GM19238 (cell line): ENCODE results near the gene CCDC178.
"Not testable (repeated sequence)": the region's sequence is repeated elsewhere in the genome, so short reads cannot be mapped to it uniquely, and the experiment has no call there.

Source experiments
- DNase-seq: peaks from one replicate; pipeline ENCODE4 v3.0.0; 2011; ENCODE audit warnings: low spot score; ENCODE audit not compliant: insufficient read length

CCDC178 gene

DNA sequence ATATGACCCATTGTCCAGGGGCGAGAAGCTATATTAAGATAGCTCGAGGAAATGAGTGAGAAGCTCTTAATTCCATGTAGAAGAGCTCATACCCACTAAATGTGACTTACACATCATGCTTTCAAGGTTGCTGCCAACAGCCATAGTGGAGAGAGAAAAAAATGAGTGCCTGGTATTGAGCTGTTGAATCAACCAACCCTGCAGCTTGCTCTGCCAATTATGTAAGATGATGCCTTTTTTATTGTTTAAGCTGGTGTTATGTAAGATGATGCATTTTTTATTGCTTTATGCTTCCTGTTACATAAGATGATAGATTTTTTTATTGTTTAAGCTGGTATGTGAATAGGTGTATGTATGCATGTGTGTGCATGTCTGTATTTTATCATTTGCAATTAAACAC is 228.2 kb downstream of the CCDC178 start:
- no peak for DNase-seq

DNA sequence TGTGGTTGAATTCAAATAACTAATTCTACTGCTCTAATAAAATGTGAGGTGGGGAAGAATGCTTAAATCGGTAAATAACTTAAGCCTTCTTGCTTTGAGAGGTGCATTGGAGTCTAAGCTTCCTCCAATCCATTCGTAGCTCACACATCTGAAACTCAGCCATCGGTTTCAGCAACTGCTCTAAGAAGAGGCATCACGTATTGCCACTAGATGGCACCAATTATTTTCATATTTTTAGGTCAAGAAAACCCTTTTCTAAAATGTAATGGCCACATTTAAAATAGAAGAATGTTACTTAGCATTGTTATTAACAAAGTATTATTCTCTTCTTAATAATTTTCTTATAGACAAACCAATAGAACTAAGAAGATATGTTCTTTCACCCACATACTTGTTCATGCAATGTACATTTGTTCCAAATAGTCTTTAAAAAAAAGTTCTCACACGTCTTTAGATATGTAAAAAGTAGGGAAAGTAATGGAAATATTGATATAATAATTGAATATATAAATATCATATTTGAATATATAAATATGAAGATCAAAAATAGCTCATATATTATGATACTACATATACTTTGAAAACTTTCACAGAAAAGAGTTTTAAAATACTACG is 229.8 kb downstream of the CCDC178 start:
- DNase-seq = no peak

DNA sequence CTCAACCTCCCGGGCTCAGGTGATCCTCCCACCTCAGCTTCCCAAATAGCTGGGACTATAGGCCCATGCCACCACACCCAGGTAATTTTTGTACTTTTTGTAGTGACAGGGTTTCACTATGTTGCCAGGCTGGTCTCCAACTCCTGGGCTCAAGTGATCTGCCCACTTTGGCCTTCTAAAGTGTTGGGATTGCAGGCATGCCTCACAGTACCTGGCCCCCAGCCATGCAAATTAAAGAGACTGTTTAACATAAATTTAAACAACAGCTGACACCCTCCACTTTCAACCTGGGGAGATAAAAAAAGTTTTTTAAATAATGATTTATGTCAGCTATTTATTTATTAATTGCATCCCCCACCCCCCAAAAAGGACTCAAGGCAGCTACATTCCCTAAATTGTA is 234.7 kb downstream of the CCDC178 start:
- no peak for DNase-seq

DNA sequence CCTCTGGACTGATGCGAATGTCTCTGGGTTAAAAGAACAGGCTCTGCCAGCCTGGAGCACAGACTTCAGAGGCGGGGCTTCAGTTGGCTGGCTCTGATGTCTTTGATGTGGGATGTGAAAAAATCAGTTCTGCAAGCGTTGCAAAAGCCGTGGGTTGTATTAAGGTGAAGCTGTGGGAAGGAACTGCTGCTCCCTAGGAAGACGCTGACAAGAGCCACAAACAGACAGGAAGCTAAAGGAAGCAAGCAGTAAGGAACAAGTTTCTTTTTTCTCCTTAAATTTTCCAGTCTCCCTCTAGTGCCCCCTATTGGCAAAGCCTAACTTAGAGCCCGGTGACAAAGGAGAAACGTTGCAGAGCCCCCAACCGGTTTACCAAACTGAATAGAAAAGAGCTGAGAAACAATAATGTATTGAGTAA is 239.0 kb downstream of the CCDC178 start:
- DNase-seq = no peak

DNA sequence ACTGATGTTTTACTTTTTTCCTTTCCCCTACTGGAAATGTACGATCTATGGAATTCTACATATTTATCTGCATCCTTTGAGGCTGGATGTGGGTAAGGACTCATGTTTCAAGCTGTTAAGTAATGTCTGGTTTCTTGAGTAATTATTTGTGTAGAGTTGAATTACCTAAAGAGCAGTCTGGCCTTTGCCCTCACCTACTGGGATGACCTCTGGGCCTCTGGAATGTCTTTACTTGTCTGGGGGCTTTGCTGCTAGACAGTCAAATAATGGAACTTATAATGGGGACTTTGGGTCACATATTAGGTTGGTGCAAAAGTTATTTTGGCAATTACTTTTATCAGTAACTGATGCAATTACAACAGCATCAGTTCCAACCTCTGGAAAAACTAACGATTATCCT is 244.7 kb downstream of the CCDC178 start:
- DNase-seq = no peak

DNA sequence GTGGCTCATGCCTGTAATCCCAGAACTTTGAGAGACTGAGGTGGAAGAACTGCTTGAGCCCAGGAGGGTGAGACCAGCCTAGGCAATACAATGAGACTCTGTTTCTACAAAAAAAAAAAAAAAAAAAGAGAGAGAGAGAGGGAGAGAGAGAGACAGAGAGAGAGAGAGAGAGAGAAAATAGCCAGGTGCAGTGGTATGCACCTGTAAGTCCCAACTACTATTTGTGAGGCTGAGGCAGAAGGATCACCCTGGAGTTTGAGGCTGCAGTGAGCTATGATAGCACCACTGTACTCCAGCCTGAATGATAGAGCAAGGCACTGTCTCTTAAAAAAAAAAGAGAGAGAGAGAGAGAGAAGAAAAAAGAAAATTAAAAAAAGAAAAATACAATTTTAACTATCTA is 245.7 kb downstream of the CCDC178 start:
- no peak for DNase-seq

DNA sequence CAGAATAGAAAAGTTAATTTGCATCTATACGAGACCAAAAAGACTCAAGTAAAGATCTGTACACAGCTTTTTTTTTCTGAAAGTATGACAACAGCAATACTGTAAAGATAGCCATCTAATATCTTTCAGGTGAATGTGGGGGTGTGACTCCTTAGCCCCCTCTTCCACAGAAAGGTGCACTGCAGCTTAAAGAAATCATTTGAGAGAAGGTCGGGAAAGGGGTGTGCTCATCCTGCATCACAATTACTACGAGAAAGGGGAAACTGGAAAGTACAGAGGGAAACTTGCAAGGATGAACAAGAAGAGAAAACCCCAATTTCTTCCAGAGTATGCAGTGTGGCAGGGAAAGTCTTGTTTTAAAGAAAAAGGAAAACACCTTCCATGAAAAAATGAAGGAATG is 255.6 kb downstream of the CCDC178 start:
- DNase-seq = no peak

DNA sequence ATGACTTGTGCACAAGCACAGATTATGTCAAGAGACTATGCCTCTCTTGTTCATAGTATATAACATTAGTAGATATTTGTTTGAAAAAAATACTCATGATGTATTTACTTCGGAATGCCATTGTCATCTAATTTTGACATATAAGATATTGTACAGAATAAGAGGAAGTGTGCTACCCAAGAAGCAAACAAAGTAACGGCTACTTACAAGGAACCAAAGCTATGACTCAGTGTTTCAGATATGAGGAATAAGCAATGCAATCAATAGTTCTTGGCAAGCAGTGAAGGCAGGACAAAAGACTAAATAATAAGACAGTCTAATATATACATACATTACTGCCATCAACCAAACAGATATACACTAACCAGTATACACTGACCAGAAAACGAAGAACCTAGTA is 256.3 kb downstream of the CCDC178 start:
- DNase-seq = no peak

DNA sequence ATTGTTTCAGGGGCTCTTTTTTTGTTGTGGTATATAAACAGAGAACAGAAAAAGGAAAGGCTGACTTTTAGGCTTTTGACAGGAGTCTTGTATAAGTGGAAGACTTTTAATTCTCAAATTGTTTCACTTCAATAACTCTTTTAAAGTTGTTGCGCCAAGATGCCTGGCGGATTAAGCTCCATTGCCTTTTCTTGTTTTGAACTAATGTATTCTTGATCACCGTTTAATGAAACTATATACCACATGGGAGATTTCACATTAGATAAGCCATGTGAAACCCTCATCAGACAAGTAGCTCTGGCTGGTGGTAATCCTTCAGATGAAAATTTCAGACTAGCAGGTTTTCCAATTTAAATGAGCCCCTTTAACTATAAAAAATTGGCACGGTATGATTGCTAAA is 257.4 kb downstream of the CCDC178 start:
- no peak for DNase-seq

DNA sequence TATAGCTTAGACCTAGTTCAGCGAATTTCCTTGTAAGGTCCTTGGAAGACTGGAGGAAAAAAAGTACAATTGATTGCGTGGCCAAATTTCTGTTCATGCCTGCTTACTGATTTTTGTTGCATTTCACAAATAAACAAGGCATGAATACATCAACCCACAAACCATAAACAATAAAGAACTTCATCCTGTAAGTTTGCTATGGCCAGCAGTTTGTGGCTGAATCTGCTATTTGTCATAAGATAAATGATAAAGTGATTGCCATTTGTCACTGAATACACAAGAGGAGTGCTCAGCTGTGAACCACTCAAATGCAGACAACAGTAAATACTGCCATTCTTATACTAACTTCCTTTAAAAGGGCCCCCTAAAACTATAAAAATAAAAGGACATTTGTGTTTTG is 259.5 kb downstream of the CCDC178 start:
- DNase-seq = no peak

DNA sequence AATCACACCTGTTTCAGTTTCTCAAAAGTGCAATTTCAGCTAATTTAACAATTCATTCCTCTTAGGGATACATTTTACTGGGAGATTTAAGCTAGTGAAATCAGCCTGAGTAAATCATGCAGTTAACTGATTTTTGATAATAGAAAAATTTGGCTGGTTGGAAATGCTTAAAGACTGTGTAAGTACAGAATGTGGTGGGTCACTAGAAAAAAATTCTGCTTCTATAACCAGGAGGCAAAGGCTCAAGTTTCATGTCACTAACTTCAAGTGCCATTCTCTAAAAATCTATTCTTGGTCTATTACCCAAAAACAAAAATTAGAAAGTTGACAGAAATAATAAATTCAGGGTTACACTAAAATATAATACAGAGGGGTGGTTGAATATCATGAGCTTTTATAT is 271.3 kb downstream of the CCDC178 start:
- no peak for DNase-seq

DNA sequence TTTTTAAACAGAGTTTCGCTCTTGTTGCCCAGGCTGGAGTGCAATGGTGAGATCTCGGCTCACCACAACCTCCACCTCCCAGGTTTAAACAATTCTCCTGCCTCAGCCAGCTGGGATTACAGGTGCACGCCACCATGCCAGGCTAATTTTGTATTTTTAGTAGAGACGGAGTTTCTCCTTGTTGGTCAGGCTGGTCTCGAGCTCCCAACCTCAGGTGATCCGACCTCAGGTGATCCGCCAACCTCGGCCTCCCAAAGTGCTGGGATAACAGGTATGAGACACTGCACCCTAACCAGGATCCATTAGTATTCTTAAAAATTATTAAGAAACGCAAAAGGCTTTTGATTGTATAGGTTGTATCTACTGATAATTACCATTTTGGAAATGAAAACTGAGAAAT is 276.4 kb downstream of the CCDC178 start:
- not testable (repeated sequence) for DNase-seq

DNA sequence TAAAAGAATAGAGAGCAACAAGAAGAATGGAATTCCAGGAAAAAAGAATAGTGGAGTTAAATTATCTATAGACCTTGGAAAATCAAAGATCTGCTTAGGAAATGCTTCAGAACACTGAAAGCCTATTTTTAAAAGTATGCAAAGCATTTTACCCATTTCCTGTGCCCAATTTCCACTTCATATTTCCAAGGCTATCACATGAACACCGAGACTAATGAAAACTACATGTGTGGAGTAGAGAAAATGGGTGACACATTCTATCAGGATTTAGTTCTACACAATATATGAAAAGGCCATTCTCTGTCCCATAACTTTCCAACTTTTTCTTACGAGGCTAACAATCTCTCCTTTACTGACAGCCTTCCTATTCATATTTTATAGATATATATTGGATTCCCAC is 279.4 kb downstream of the CCDC178 start:
- DNase-seq = no peak

DNA sequence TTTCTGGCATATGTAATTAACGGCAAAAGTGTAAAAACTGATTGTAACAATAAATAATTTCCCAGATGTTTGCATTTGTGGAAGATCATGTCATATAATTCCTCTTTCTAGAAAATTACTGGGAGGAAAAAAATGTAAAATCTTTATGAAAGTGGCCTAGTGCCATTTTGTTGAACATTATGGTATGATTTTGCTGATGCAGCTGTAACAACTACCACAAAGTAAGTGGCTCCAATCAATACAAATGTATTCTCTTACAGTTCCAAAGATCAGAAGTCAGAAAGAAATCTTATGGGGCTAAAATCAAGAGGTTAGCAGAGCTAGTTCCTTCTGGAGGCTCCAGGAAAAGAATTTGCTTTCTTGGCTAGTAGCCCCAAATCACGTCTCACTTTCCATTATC is 281.4 kb downstream of the CCDC178 start:
- no peak for DNase-seq

DNA sequence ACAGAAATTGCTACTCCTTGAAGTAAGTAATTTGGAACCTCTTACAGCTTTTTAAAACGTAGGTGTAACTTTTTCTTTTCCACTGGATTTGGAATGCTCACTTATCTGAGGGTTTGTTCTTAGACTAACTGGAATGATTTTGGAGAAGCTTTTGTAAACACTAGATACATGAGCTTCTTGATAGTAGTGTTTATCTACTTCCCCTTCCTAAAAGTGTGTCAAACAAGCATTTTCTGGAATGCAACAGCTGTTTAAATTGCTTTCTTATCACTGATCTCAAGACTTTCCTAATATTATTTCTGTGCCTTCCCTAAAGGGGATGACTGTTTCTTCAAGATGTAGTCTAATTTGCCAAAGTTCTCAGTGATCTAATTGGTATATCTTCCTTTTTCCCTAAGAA is 282.6 kb downstream of the CCDC178 start:
- DNase-seq = no peak

DNA sequence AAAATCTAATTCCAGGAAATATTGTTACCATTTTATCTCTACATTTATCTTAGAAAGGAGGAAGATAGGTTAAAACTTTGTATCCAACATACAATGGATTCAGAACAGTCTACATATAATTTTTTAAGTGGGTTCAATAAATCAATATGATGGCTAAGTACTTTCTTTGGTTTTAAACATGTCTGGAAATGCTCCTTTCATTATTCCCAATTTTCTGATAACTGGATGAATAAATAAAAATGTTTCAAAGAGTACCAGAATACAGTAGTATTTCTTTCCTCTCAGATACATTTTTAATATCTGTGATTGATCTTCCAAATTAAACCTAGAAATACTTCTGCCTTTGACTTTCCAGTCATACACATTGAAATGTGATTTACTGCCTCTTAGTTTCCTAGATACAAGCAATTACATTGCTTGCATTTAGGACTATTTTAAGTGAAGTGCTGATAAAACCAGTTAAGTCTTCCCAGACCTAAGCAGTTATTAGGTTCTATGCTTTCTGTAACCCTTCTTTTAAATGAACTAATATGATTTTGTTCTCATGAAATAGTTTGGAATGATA is 283.5 kb downstream of the CCDC178 start:
- DNase-seq = no peak

DNA sequence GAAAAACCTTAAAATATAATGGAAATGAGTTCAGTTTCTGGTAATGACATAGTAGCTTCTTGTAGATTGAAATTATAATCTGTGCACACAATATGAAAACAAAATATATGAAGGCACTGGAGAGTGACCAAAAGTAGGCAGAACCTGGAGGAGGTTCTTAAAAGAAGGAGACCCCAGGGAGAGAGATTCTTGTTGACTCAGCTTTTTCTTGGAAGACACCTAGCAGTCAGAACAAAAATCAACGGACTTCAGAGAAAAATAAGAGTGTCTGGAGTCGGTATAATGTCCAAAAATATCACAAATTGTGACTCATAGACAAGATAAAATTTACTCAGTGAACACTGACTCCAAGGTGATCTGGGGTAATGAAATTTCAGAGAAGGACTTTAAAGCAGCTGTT is 286.5 kb downstream of the CCDC178 start:
- DNase-seq = no peak

DNA sequence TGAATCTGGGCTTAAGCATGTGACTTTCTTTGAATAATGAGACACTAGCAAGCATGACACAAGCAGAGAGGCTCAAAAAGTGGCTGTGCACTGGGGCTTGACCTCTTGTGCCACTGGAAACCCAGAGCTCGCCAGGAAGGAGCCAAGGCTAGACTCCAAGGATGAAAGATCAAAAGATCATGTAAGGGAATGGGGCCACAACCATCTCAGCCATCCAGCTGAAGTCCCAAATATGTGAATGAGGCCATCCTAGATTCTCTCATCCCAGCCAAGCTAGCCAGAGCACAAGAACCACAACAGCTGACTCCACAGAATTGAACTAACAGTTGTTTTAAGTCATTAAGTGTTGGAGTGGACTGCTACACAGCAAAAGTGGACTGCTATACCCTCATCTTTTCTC is 288.1 kb downstream of the CCDC178 start:
- DNase-seq = no peak

DNA sequence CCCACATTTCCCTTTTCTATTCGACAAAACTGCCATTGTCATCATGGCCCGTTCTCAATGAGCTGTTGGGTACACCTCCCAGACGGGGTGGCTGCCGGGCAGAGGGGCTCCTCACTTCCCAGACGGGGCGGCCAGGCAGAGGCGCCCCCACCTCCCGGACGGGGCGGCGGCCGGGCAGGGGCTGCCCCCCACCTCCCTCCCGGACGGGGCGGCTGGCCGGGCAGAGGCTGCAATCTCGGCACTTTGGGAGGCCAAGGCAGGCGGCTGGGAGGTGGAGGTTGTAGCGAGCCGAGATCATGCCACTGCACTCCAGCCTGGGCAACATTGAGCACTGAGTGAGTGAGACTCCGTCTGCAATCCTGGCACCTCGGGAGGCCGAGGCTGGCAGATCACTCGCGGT is 292.7 kb downstream of the CCDC178 start:
- not testable (repeated sequence) for DNase-seq

DNA sequence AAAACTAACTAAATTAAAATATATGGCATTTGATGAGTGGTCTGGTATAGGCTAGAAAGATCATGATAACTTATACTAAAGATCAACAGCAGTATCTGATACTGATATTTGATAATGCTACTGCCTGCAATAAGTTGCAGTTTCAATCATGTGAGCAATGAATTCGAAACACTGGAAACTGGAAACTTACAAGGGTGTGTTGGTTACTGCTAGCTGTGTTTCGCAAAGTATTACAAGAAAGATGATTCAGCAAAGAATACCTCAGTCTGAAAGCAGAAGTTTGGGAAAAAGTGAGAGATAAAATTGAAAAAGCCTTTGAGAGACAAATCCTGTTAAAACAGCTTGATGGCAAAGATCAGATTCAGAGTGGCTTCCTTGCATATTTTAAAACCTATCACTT is 294.5 kb downstream of the CCDC178 start:
- DNase-seq = no peak

DNA sequence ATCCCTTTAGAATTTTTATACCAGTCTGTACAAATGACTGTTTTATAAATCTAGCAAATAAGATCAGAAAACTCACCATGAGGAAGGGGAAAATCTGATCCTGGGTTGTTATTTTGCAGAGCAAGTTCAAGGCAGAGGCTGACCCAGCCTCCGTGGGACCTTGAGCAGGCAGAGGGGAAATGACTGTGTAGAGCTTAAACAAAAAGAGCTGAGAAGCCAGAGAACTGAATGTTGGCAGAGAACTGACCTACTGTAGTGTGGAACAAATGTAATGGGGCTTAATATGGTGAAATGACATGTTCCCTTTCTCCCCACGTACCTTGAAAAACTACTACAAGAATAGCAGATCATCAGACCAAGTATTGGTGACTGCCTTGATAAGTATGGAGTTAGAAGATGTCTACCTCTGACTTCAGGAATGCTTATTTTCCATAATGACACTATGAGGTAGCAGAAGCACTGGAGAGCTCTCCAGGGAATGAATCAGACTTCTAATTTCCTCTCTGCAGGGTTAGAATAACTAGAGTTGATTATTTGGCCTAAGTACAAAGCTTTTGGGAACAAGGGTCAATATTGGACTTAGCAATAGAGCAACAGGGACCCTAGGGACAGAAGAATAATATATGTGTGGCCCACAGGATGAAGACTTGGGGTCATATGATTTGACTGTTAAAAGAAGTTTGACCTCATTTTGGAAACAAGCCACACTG is 304.4 kb downstream of the CCDC178 start:
- no peak for DNase-seq

DNA sequence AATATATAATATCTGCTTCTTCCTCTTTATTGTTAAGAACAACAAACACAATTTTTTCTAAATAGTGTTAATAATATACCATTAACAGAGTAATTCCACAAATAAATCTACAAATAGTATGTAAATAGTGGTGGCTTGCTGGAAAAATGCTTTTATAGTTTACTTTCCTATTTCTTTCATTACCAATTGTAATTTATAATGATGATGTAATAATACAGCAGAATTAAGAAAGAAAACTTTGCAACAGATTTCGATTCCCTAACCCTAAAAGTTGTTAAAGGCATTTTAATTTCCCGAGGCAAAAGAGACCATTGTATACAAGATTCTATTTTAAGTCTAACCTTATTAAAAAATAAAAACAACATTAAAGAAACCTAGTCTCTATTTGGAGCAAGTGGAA is 307.9 kb downstream of the CCDC178 start:
- DNase-seq = no peak

DNA sequence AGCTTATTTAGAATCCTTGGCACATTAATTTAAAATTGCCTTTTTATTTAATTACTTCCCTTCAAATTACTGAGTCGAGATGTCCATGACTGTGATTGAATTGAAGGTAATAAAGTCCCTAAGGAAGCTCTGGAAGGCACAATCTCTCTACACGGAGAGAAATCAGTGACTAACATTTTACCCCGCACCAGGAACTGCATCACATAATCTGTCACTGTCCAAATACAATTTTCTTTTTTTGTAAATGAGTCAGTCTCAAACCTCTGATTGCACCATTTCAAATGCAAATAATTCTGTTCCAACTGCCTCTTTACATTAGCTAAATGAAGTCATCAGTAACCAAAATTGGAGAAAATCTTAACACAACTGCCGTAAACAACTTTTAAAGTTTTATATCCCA is 311.9 kb downstream of the CCDC178 start:
- DNase-seq = no peak
